ENCODE results near the gene SLC38A7. TPM values are rescaled to one million over a fixed set of nuclear protein-coding genes. Genes with fewer than 3 reads are reported as not detected.
A peak's percentile ranks its signal among the peaks of the same experiment; 100 is the strongest.

Gene SLC38A7, protein sequence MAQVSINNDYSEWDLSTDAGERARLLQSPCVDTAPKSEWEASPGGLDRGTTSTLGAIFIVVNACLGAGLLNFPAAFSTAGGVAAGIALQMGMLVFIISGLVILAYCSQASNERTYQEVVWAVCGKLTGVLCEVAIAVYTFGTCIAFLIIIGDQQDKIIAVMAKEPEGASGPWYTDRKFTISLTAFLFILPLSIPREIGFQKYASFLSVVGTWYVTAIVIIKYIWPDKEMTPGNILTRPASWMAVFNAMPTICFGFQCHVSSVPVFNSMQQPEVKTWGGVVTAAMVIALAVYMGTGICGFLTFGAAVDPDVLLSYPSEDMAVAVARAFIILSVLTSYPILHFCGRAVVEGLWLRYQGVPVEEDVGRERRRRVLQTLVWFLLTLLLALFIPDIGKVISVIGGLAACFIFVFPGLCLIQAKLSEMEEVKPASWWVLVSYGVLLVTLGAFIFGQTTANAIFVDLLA
- total RNA-seq (2021): 16.9 and 21.3 TPM in 2 replicates
- percentile 57 among the genes with signal in this experiment for Bru-seq, nascent RNA
- BruChase-seq, experiment 1, labeled RNA remaining after a 2-hour chase: percentile 59 among the genes with signal in this experiment
- percentile 67 among the genes with signal in this experiment for BruChase-seq, experiment 2, labeled RNA remaining after a 6-hour chase
- long read RNA-seq, full-length matches to known transcripts: 15 of 32 reads
- long read RNA-seq, partial matches to known transcripts: 3 of 32 reads
- long read RNA-seq, other reads (novel, unspliced or antisense): 14 of 32 reads

DNA sequence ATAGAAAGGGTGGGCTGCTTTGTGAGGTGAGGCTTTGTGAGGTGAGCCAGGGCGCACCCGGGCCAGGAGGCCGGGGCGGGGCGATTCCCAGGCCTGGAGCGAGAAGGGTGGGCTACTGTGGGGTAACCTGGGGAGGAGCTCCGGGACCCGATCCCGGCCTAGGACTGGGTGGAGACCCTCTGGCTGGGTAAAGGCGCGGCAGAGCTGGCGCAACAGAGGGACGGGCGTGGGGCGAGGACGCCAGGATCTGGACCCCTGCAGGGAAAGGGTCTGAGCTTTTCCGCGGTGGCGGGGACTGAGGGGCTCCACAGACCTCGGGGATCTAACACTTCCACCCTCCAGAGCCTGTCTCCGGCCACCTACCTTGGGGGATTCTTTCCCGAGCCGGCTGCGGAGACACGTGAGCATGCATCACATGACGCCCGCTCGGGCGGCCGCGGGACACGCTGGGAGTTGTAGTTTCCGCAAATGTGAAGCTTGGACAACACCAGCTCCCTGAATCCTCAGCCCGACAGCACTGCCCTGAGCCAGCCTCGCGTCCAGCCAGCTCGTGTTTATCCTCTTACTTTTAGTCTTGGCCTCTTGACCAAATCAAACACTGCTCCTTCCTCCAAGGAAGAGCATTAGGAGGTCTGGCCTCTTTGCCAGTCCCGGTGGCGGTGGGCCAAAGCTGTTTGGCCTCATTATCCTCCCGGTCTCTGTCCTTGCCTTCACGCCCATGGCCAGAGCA, at the start of gene SLC38A7:
TSS of gene SLC38A7 (minus strand) at position 417 of the 730 bp plus-strand sequence. CDS start 4,644 bp downstream, outside the sequence.
- DNase-seq (ENCODE audit: low spot score): peak; percentile 89
- H3K9me3 ChIP-seq (ENCODE audit: low read depth, low read length, poor library complexity, severe bottlenecking): no peaks in the 10 kb centered on the region
- ChIA-PET CTCF (interaction anchor here (0.6 kb wide), 2 partner anchors 72 to 214 kb away, joined by 3 read pairs; no protein-coding TSS in a partner anchor), POLR2A (ENCODE audit: low non-redundant PET) (no interaction called here)
- peak within 1 kb of the TSS; percentile 45 for H3K27ac ChIP-seq (ENCODE audit: low read depth, low read length, poor library complexity, severe bottlenecking)
- no peak for TF ChIP-seq CTCF (conservative IDR thresholded peaks at IDR 0.05; ENCODE audit: low read depth, low read length)
- no peak for TF ChIP-seq EZH2 (IDR thresholded peaks at IDR 0.05; ENCODE audit: borderline replicate concordance, low read depth, low read length, poor library complexity, severe bottlenecking)
- intact Hi-C loops (cut with micrococcal nuclease; ENCODE audit: unreplicated experiment): no loop called here
- no peaks in the 10 kb centered on the region for H3K36me3 ChIP-seq (ENCODE audit: insufficient read depth, low read length, poor library complexity, severe bottlenecking)
- BruUV-seq (replicated peaks): no TSS peak
- H3K4me3 ChIP-seq (ENCODE audit: low read depth, low read length, poor library complexity, severe bottlenecking): peak within 1 kb of the TSS; percentile 83
- H3K4me1 ChIP-seq (ENCODE audit: insufficient read depth, low read length, poor library complexity, severe bottlenecking): peaks cover 6% of the 10 kb centered on the region
- no peaks in the 10 kb centered on the region for H3K27me3 ChIP-seq (replicated peaks; ENCODE audit: insufficient read depth, low read depth, low read length, poor library complexity)

DNA sequence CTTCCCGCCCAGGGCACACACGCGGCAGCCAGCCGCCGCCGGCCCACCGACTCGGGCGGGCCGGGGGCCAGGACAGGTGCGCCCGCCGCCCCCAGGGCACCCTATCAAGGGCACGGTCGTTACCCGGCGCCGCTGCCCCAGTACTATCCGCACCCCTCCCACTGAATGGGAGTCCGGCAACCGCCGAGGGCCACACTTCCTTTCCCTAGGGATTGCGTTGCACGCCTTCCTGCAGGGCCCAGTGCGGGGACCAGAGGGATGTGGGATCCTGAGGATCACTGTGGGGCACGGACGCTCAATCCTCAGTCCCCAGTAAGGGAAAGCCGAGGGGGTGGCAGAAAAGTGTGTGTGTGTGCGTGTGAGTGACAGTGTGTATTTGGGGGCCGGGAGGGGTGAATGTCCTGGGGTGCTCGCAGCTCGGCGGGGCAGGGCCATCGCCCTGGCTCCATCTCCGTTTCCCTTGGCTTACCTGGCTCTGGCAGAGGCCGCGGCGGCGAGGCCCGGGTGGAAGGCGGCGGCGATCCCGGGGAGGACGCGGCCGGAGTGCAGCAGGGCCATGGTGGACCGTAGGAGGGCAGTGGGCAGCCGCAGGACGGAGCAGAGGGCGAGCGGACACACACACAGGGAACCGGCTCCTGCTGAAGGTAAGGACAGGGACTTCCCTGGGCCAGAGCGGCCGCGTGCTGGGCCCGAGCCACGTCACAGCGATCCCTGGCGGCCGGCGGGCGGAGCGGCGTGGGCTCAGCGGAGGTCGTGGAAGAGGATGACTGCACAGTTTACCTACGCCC, 49.3 kb upstream of the SLC38A7 start, which contains the start of gene GOT2:
TSS of gene GOT2 (minus strand) at position 646 of the 788 bp plus-strand sequence. CDS start at position 558, 88 bp downstream.
- no TSS peak for BruUV-seq (replicated peaks)
- POLR2A ChIA-PET (ENCODE audit: low non-redundant PET): no interaction called here
- no peaks in the 10 kb centered on the region for H3K27me3 ChIP-seq (replicated peaks; ENCODE audit: insufficient read depth, low read depth, low read length, poor library complexity)
- H3K27ac ChIP-seq (ENCODE audit: low read depth, low read length, poor library complexity, severe bottlenecking): peak within 1 kb of the TSS; percentile 70
- peak within 1 kb of the TSS; percentile 76 for H3K4me3 ChIP-seq (ENCODE audit: low read depth, low read length, poor library complexity, severe bottlenecking)
- no peaks in the 10 kb centered on the region for H3K9me3 ChIP-seq (ENCODE audit: low read depth, low read length, poor library complexity, severe bottlenecking)
- TF ChIP-seq CTCF (conservative IDR thresholded peaks at IDR 0.05; ENCODE audit: low read depth, low read length) (peak; percentile 98), EZH2 (IDR thresholded peaks at IDR 0.05; ENCODE audit: borderline replicate concordance, low read depth, low read length, poor library complexity, severe bottlenecking) (no peak)
- DNase-seq (ENCODE audit: low spot score): peak; percentile 91
- peaks cover 5% of the 10 kb centered on the region for H3K4me1 ChIP-seq (ENCODE audit: insufficient read depth, low read length, poor library complexity, severe bottlenecking)
- CTCF ChIA-PET: no interaction called here
- intact Hi-C loops (cut with micrococcal nuclease; ENCODE audit: unreplicated experiment): no loop called here
- H3K36me3 ChIP-seq (ENCODE audit: insufficient read depth, low read length, poor library complexity, severe bottlenecking): no peaks in the 10 kb centered on the region
